Measurements from ENCODE around the gene KRTAP10-3.
"Not testable (repeated sequence)": the region's sequence is repeated elsewhere in the genome, so short reads cannot be mapped to it uniquely, and the experiment has no call there.

The KRTAP10-3 gene

GRCh38 chr21:44580231-44580821 is 21.7 kb upstream of the KRTAP10-3 start, which contains the start of gene KRTAP10-5:
Gene KRTAP10-5, minus strand, starts transcription at chr21:44580604. Its CDS starts 26 bp downstream, at chr21:44580578.
- not testable (repeated sequence) for H3K4me1 Mint-ChIP-seq; DNase-seq; H3K4me3 Mint-ChIP-seq; ATAC-seq (replicated peaks); H3K27ac Mint-ChIP-seq
- Mint-ChIP-seq H3K36me3 (peaks cover 15 to 25% of the 10 kb centered on the region in 2 donors), H3K9me3 (peaks cover 40 to 41% of the 10 kb centered on the region in 2 donors), H3K27me3 (peaks cover 40 to 46% of the 10 kb centered on the region in 2 donors)

- no peak overlapping the region for H3K27ac Mint-ChIP-seq
- no peak overlapping the region for H3K4me3 Mint-ChIP-seq
- peaks cover 42 to 45% of the 10 kb centered on the region in 2 donors for H3K27me3 Mint-ChIP-seq
- ATAC-seq (replicated peaks) (no peak), DNase-seq (no peak)
- H3K4me1 Mint-ChIP-seq, result peaks cover 3% of the 10 kb centered on the region in 2 donors
- H3K9me3 Mint-ChIP-seq, result peaks cover 40 to 41% of the 10 kb centered on the region in 2 donors
- H3K36me3 Mint-ChIP-seq, result peaks cover 15 to 25% of the 10 kb centered on the region in 2 donors
Measured at GRCh38 chr21:44579833-44580144, 21.2 kb upstream of the KRTAP10-3 start.

GRCh38 chr21:44579056-44579832 is 20.6 kb upstream of the KRTAP10-3 start:
- Mint-ChIP-seq H3K4me1 (peaks cover 3 to 5% of the 10 kb centered on the region in 2 donors), H3K27ac (no peak overlapping the region), H3K36me3 (peaks cover 15 to 25% of the 10 kb centered on the region in 2 donors), H3K4me3 (no peak overlapping the region), H3K9me3 (peaks cover 40 to 41% of the 10 kb centered on the region in 2 donors), H3K27me3 (peaks cover 43 to 46% of the 10 kb centered on the region in 2 donors)
- DNase-seq (no peak), ATAC-seq (replicated peaks) (no peak)

GRCh38 chr21:44578371-44579055 is 19.9 kb upstream of the KRTAP10-3 start:
- ATAC-seq (replicated peaks) (no peak), DNase-seq (no peak)
- H3K36me3 Mint-ChIP-seq, result peaks cover 15 to 25% of the 10 kb centered on the region in 2 donors
- H3K27me3 Mint-ChIP-seq, result peaks cover 42 to 48% of the 10 kb centered on the region in 2 donors
- H3K4me3 Mint-ChIP-seq, result no peak overlapping the region
- H3K4me1 Mint-ChIP-seq, result peaks cover 3 to 5% of the 10 kb centered on the region in 2 donors
- H3K27ac Mint-ChIP-seq, result no peak overlapping the region
- peaks cover 40 to 41% of the 10 kb centered on the region in 2 donors for H3K9me3 Mint-ChIP-seq

- peaks cover 3 to 5% of the 10 kb centered on the region in 2 donors for H3K4me1 Mint-ChIP-seq
- H3K27ac Mint-ChIP-seq, result no peak overlapping the region
- peaks cover 27 to 33% of the 10 kb centered on the region in 2 donors for H3K9me3 Mint-ChIP-seq
Measured at GRCh38 chr21:44576025-44576420, 17.4 kb upstream of the KRTAP10-3 start.

GRCh38 chr21:44575307-44576024 is 16.9 kb upstream of the KRTAP10-3 start:
- peaks cover 12 to 21% of the 10 kb centered on the region in 2 donors for H3K36me3 Mint-ChIP-seq
- H3K9me3 Mint-ChIP-seq, result peaks cover 24 to 29% of the 10 kb centered on the region in 2 donors
- ATAC-seq (replicated peaks) (no peak), DNase-seq (no peak)
- peaks cover 3 to 5% of the 10 kb centered on the region in 2 donors for H3K4me1 Mint-ChIP-seq
- H3K27ac Mint-ChIP-seq, result no peak overlapping the region
- H3K4me3 Mint-ChIP-seq, result no peak overlapping the region
- H3K27me3 Mint-ChIP-seq, result peaks cover 52 to 63% of the 10 kb centered on the region in 2 donors

More at GRCh38 chr21:44576025-44576420, 17.4 kb upstream of the KRTAP10-3 start:
- peaks cover 12 to 22% of the 10 kb centered on the region in 2 donors for H3K36me3 Mint-ChIP-seq
- H3K4me3 Mint-ChIP-seq, result no peak overlapping the region
- ATAC-seq (replicated peaks) (no peak), DNase-seq (no peak)
- peaks cover 54 to 59% of the 10 kb centered on the region in 2 donors for H3K27me3 Mint-ChIP-seq

GRCh38 chr21:44574457-44575306 is 16.1 kb upstream of the KRTAP10-3 start:
- Mint-ChIP-seq H3K4me1 (peaks cover 0 to 5% of the 10 kb centered on the region in 2 donors), H3K4me3 (no peak overlapping the region), H3K27ac (peak overlapping the region; percentile 3), H3K9me3 (peaks cover 16 to 23% of the 10 kb centered on the region in 2 donors), H3K36me3 (peaks cover 8 to 13% of the 10 kb centered on the region in 2 donors), H3K27me3 (peaks cover 44 to 63% of the 10 kb centered on the region in 2 donors)
- DNase-seq, result no peak
- ATAC-seq (replicated peaks), result no peak

GRCh38 chr21:44573630-44574456 is 15.2 kb upstream of the KRTAP10-3 start, which contains the start of gene KRTAP10-4:
Gene KRTAP10-4, plus strand, starts transcription at chr21:44573729. Its CDS starts 30 bp downstream, at chr21:44573759.
- ATAC-seq (replicated peaks); H3K36me3 Mint-ChIP-seq; H3K4me3 Mint-ChIP-seq; DNase-seq; H3K4me1 Mint-ChIP-seq: not testable (repeated sequence)
- H3K9me3 Mint-ChIP-seq, result peaks cover 16 to 18% of the 10 kb centered on the region in 2 donors
- peak within 1 kb of the TSS; percentile 3 for H3K27ac Mint-ChIP-seq
- peaks cover 43 to 55% of the 10 kb centered on the region in 2 donors for H3K27me3 Mint-ChIP-seq

- H3K27me3 Mint-ChIP-seq, result peaks cover 40 to 56% of the 10 kb centered on the region in 2 donors
- peaks cover 15% of the 10 kb centered on the region in 2 donors for H3K9me3 Mint-ChIP-seq
- no peak overlapping the region for H3K4me3 Mint-ChIP-seq
- peaks cover 4 to 9% of the 10 kb centered on the region in 2 donors for H3K36me3 Mint-ChIP-seq
- ATAC-seq (replicated peaks) (no peak), DNase-seq (no peak)
- H3K4me1 Mint-ChIP-seq, result peaks cover 0 to 5% of the 10 kb centered on the region in 2 donors
- no peak overlapping the region for H3K27ac Mint-ChIP-seq
Measured at GRCh38 chr21:44572959-44573583, 14.5 kb upstream of the KRTAP10-3 start.

- Mint-ChIP-seq H3K27ac (no peak overlapping the region), H3K9me3 (peaks cover 7 to 8% of the 10 kb centered on the region in 2 donors), H3K4me1 (peaks cover 0 to 11% of the 10 kb centered on the region in 2 donors), H3K4me3 (no peak overlapping the region), H3K27me3 (peaks cover 40 to 64% of the 10 kb centered on the region in 2 donors), H3K36me3 (peaks cover 3 to 5% of the 10 kb centered on the region in 2 donors)
- no peak for ATAC-seq (replicated peaks)
- no peak for DNase-seq
Measured at GRCh38 chr21:44571844-44572782, 13.5 kb upstream of the KRTAP10-3 start.

- H3K27me3 Mint-ChIP-seq, result peaks cover 40 to 64% of the 10 kb centered on the region in 2 donors
Measured at GRCh38 chr21:44571296-44571695, 12.7 kb upstream of the KRTAP10-3 start.

More at GRCh38 chr21:44571296-44571695, 12.7 kb upstream of the KRTAP10-3 start:
- H3K4me3 Mint-ChIP-seq, result no peak overlapping the region
- ATAC-seq (replicated peaks) (no peak), DNase-seq (no peak)
- peaks cover 5 to 7% of the 10 kb centered on the region in 2 donors for H3K9me3 Mint-ChIP-seq
- H3K27ac Mint-ChIP-seq, result no peak overlapping the region
- peaks cover under 1 to 11% of the 10 kb centered on the region in 2 donors for H3K4me1 Mint-ChIP-seq
- peaks cover 3 to 4% of the 10 kb centered on the region in 2 donors for H3K36me3 Mint-ChIP-seq

Data from stimulated activated naive B cell treated with anti-CD40 and anti-IgM and Interleukin-4, amounts not matched to agents 10 μg/mL and 1 μg/mL and 100 μg/mL, for 72 hours (primary cell).